Kidney (tissue), 14 donors: Measurements from ENCODE around the gene GLOD5. TPM values are rescaled to one million over a fixed set of nuclear protein-coding genes. Genes with fewer than 3 reads are reported as not detected.
A peak's percentile ranks its signal among the peaks of the same experiment; 100 is the strongest.

ENCODE experiments used
- DNase-seq, 5 donors: peaks; one replicate each; pipeline ENCODE4 v3.0.0-alpha.2; 2013 to 2020
- FAIRE-seq: peaks from 2 replicates; lab custom pipeline; 2012; peaks lifted over from hg19 to GRCh38; lab: Jason Lieb, UNC
- H3K27ac ChIP-seq, 2 donors: one replicate each; pipeline ENCODE4 v1.7.0; 2013; ENCODE audit warnings: low read depth in 2 of 2, low read length in 2 of 2, inconsistent platforms in 1 of 2
- H3K27me3 ChIP-seq: one replicate; pipeline ENCODE4 v1.7.1; 2013; ENCODE audit warnings: low read length, inconsistent platforms; ENCODE audit not compliant: control insufficient read depth, insufficient read depth
- H3K36me3 ChIP-seq, 3 donors: one replicate each; pipeline versions ENCODE4 v1.7.0 to v1.7.1; 2013; ENCODE audit warnings: low read length in 3 of 3, control low read depth in 1 of 3, inconsistent platforms in 1 of 3; ENCODE audit not compliant: insufficient read depth in 3 of 3, control insufficient read depth in 2 of 3
- H3K4me1 ChIP-seq, 3 donors: one replicate each; pipeline versions ENCODE4 v1.7.0 to v1.7.1; 2013; ENCODE audit warnings: low read length in 3 of 3, inconsistent platforms in 1 of 3, low read depth in 1 of 3; ENCODE audit not compliant: control insufficient read depth in 2 of 3, insufficient read depth in 2 of 3
- H3K4me3 ChIP-seq, 3 donors: one replicate each; pipeline versions ENCODE4 v1.7.0 to v1.8.1; 2013; ENCODE audit warnings: low read length in 3 of 3, control low read depth in 1 of 3, inconsistent platforms in 1 of 3
- H3K9ac ChIP-seq, 3 donors: one replicate each; pipeline versions ENCODE4 v1.7.0 to v1.7.1; 2013; ENCODE audit warnings: low read length in 3 of 3, control low read depth in 1 of 3, inconsistent platforms in 1 of 3
- H3K9me3 ChIP-seq, 3 donors: one replicate each; pipeline versions ENCODE4 v1.7.0 to v1.7.1; 2013; ENCODE audit warnings: low read length in 3 of 3, control low read depth in 1 of 3, inconsistent platforms in 1 of 3; ENCODE audit not compliant: control insufficient read depth in 2 of 3, insufficient read depth in 1 of 3
- intact Hi-C: fragments of 100-400 bp; cut with DNase I; formaldehyde crosslinking; loops from one replicate; pipeline ENCODE4 v1.11.1; 2022
- polyA plus RNA-seq: library from polyadenylated mRNA; stranded (reverse); fragments of 350-450 nt; fragmentation: Illumina TruSeq; extraction: RNeasy Lipid Tissue Mini Kit (QIAGEN cat#74804); gene quantifications from one replicate; pipeline ENCODE4 v1.2.3, GENCODE V29; 2014; ENCODE audit warnings: low read depth, low replicate concordance; ENCODE audit not compliant: insufficient read depth
- total RNA-seq: library from RNA; stranded (reverse); fragmentation: NEBNext Ultra II Directional; extraction: Animal tissue kit (Norgen Biotek cat#: 25700); gene quantifications from one replicate; pipeline ENCODE4 v1.2.1, GENCODE V29; 2021
- TF ChIP-seq, protein P1 (sequence below): IDR thresholded peaks from 3 replicates; pipeline ENCODE4 v1.5.1; 2012; ENCODE audit warnings: mild to moderate bottlenecking, moderate library complexity, borderline replicate concordance; ENCODE audit not compliant: insufficient read depth; ENCODE audit errors: extremely low read depth
- donor health status: control.
- donor health status: control.
- donor health status: control.
- donor health status: control.
- donor health status: control.
- donor health status: DM: yes; HTN: yes; CAD: no.
- donor health status: Normal renal cell carcinoma (clear cell type).

Gene GLOD5
- total and polyA plus RNA-seq, 2 donors from 2014 or later, result 0.94 to 12.6 TPM

GRCh38 chrX:48801280-48802088 is 39.9 kb downstream of the GLOD5 start, which contains the start of gene HDAC6:
Gene HDAC6 (plus strand): TSS chrX:48802067. CDS start chrX:48802693, 626 bp downstream.
- peaks cover 0 to 4% (median 0%) of the 10 kb centered on the region in 3 donors for H3K36me3 ChIP-seq
- peak within 1 kb of the TSS; percentile 81 to 95 (median 89) for H3K9ac ChIP-seq
- DNase-seq (peak; percentile 98 to 99 (median 99)), FAIRE-seq (peak; percentile 97)
- H3K4me3 ChIP-seq, result peak within 1 kb of the TSS; percentile 64 to 92 (median 83)
- TF ChIP-seq, protein P1, sequence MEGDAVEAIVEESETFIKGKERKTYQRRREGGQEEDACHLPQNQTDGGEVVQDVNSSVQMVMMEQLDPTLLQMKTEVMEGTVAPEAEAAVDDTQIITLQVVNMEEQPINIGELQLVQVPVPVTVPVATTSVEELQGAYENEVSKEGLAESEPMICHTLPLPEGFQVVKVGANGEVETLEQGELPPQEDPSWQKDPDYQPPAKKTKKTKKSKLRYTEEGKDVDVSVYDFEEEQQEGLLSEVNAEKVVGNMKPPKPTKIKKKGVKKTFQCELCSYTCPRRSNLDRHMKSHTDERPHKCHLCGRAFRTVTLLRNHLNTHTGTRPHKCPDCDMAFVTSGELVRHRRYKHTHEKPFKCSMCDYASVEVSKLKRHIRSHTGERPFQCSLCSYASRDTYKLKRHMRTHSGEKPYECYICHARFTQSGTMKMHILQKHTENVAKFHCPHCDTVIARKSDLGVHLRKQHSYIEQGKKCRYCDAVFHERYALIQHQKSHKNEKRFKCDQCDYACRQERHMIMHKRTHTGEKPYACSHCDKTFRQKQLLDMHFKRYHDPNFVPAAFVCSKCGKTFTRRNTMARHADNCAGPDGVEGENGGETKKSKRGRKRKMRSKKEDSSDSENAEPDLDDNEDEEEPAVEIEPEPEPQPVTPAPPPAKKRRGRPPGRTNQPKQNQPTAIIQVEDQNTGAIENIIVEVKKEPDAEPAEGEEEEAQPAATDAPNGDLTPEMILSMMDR, result no peak
- peaks cover 0 to 5% (median 2%) of the 10 kb centered on the region in 3 donors for H3K4me1 ChIP-seq
- no peaks in the 10 kb centered on the region for H3K27me3 ChIP-seq
- H3K9me3 ChIP-seq, result no peaks in the 10 kb centered on the region
- H3K27ac ChIP-seq, result peak within 1 kb of the TSS; percentile 95 to 96
- intact Hi-C loops, result no loop called here

DNA sequence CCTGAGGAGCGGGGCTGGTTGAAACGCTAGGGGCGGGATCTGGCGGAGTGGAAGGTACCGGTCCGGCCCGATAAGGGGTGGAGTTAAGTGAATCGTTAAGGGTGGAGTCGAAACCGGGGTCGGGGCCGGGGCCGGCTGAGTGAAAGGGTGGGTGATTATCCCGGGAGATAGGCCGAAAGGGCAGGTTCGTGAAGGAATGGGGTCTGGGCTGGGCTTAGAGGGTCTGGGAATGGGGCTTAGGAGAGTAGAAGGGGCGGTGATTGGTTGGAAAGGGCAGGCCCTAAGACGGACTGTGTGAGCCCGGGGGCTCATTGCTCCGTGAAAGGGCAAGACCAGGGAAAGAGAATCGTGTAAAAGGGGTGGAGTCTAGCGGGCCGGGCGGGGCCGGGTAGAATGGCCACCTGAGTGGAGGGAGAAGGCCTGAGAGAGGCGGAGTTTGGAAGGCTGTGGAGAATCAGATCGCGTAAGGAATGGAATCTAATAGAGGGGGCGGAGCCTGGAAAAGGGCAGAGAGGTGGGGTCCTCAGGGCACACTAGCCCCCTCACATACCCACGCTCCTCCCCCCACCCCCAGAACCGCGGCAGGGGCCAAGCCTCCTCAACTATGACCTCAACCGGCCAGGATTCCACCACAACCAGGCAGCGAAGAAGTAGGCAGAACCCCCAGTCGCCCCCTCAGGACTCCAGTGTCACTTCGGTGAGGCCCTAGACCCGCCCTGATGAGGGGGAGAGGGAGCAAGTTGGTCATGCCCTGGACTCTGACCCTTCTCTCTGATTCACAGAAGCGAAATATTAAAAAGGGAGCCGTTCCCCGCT is 40.8 kb downstream of the GLOD5 start:
- intact Hi-C loops, result no loop called here
- peaks cover 0 to 4% (median 0%) of the 10 kb centered on the region in 3 donors for H3K36me3 ChIP-seq

GRCh38 chrX:48802905-48803200 is 41.3 kb downstream of the GLOD5 start:
- peak overlapping the region in 2 of 3 donors; percentile 64 to 68 for H3K4me3 ChIP-seq
- FAIRE-seq (no peak), DNase-seq (no peak)
- H3K9ac ChIP-seq, result peak overlapping the region in 1 of 3 donors; percentile 65
- H3K4me1 ChIP-seq, result peaks cover 0 to 5% (median 2%) of the 10 kb centered on the region in 3 donors
- H3K9me3 ChIP-seq, result no peaks in the 10 kb centered on the region
- peaks cover 0 to 4% (median 0%) of the 10 kb centered on the region in 3 donors for H3K36me3 ChIP-seq
- intact Hi-C loops, result no loop called here
- peak overlapping the region; percentile 95 to 96 for H3K27ac ChIP-seq
- TF ChIP-seq, protein P1, result no peak
- H3K27me3 ChIP-seq, result no peaks in the 10 kb centered on the region

More for the DNA sequence above, 40.8 kb downstream of the GLOD5 start:
- peak overlapping the region; percentile 65 to 95 (median 71) for H3K9ac ChIP-seq
- H3K27me3 ChIP-seq, result no peaks in the 10 kb centered on the region
- H3K4me1 ChIP-seq, result peaks cover 0 to 5% (median 2%) of the 10 kb centered on the region in 3 donors
- H3K4me3 ChIP-seq, result peak overlapping the region; percentile 64 to 73 (median 68)
- peak overlapping the region; percentile 95 to 96 for H3K27ac ChIP-seq
- H3K9me3 ChIP-seq, result no peaks in the 10 kb centered on the region
- TF ChIP-seq, protein P1, result no peak
- no peak for FAIRE-seq
- DNase-seq, result peak; percentile 88 to 94 (median 92)
